Right ventricle myocardium inferior (tissue), 1 donor: Measurements from ENCODE around the gene SLC35B1. TPM values are rescaled to one million over a fixed set of nuclear protein-coding genes. Genes with fewer than 3 reads are reported as not detected.
A peak's percentile ranks its signal among the peaks of the same experiment; 100 is the strongest.

Source experiments
- ATAC-seq: fragments of 200-7000 bp; cut with Tn5 transposase; one replicate; pipeline ENCODE4 v1.9.1; 2020; ENCODE audit warnings: mild to moderate bottlenecking, moderate library complexity
- DNase-seq: peaks from one replicate; pipeline ENCODE4 v3.0.0; 2021; ENCODE audit errors: missing footprints
- intact Hi-C: fragments of 100-400 bp; cut with DNase I; formaldehyde crosslinking; loops from one replicate; pipeline ENCODE4 v1.11.0; 2022
- long read RNA-seq: library from polyadenylated mRNA; unstranded; transcript quantifications from one replicate; pipeline ENCODE4 v2.0.0, GENCODE V29; 2021
- total RNA-seq: library from RNA; stranded (reverse); fragmentation: NEBNext Ultra II Directional; extraction: Animal tissue kit (Norgen Biotek cat#: 25700); gene quantifications from one replicate; pipeline ENCODE4 v1.2.1, GENCODE V29; 2021
- donor health status: DM: no; HTN: yes; CAD: no; lungs with severe emphysema.

The SLC35B1 gene
- 59.3 TPM for total RNA-seq
- long read RNA-seq, transcript SLC35B1-209 (9 exons, 1,320 nt), result minor isoform, 7 of 30 reads
- long read RNA-seq, transcript SLC35B1-220 (9 exons, 1,611 nt), result major isoform, 19 of 30 reads
- long read RNA-seq, partial matches to known transcripts, result 1 of 30 reads
- long read RNA-seq, other reads (novel, unspliced or antisense), result 3 of 30 reads

GRCh38 chr17:49707608-49708514 lies at the start of gene SLC35B1:
TSS of gene SLC35B1 (minus strand) at chr17:49707964. CDS start at chr17:49707833, 131 bp downstream.
- intact Hi-C loops, result loop anchor here (2.0 to 10.0 kb wide), 5 partner anchors 54 to 289 kb away; partner anchors contain the start of genes DLX3, FAM117A and TAC4
- DNase-seq (peak; percentile 100), ATAC-seq (peak; percentile 99)

- intact Hi-C loops, result no loop called here
- no peak for DNase-seq
- peak; percentile 54 for ATAC-seq
Observed at GRCh38 chr17:49757151-49757777, 49.5 kb upstream of the SLC35B1 start.

GRCh38 chr17:49756323-49757150 lies 48.8 kb upstream of the SLC35B1 start:
- ATAC-seq, result peak; percentile 49
- no peak for DNase-seq
- intact Hi-C loops, result no loop called here

GRCh38 chr17:49755663-49756283 lies 48.0 kb upstream of the SLC35B1 start:
- intact Hi-C loops, result no loop called here
- ATAC-seq (no peak), DNase-seq (no peak)

GRCh38 chr17:49753959-49754391 lies 46.2 kb upstream of the SLC35B1 start:
- intact Hi-C loops, result no loop called here
- no peak for DNase-seq
- ATAC-seq, result peak; percentile 78

- intact Hi-C loops, result no loop called here
- ATAC-seq (no peak), DNase-seq (no peak)
Observed at GRCh38 chr17:49752508-49752907, 44.7 kb upstream of the SLC35B1 start.

GRCh38 chr17:49749730-49750129 lies 42.0 kb upstream of the SLC35B1 start:
- intact Hi-C loops, result no loop called here
- ATAC-seq (no peak), DNase-seq (no peak)

GRCh38 chr17:49748791-49749190 lies 41.0 kb upstream of the SLC35B1 start:
- DNase-seq, result no peak
- ATAC-seq, result no peak
- intact Hi-C loops, result no loop called here

GRCh38 chr17:49748223-49748622 lies 40.5 kb upstream of the SLC35B1 start:
- no peak for ATAC-seq
- DNase-seq, result no peak
- intact Hi-C loops, result no loop called here

GRCh38 chr17:49747632-49748031 lies 39.9 kb upstream of the SLC35B1 start:
- intact Hi-C loops, result no loop called here
- no peak for ATAC-seq
- DNase-seq, result no peak

- no peak for ATAC-seq
- no peak for DNase-seq
- intact Hi-C loops, result no loop called here
Observed at GRCh38 chr17:49746791-49747490, 39.2 kb upstream of the SLC35B1 start.

GRCh38 chr17:49745175-49746139 lies 37.7 kb upstream of the SLC35B1 start:
- ATAC-seq, result no peak
- no peak for DNase-seq
- intact Hi-C loops, result no loop called here

GRCh38 chr17:49742166-49742638 lies 34.4 kb upstream of the SLC35B1 start:
- DNase-seq (no peak), ATAC-seq (peak; percentile 59)
- intact Hi-C loops, result no loop called here

- intact Hi-C loops, result no loop called here
- ATAC-seq, result no peak
- no peak for DNase-seq
Observed at GRCh38 chr17:49741692-49742076, 33.9 kb upstream of the SLC35B1 start.

GRCh38 chr17:49741009-49741691 lies 33.4 kb upstream of the SLC35B1 start:
- DNase-seq (no peak), ATAC-seq (peak; percentile 23)
- intact Hi-C loops, result no loop called here

GRCh38 chr17:49739641-49740271 lies 32.0 kb upstream of the SLC35B1 start:
- ATAC-seq, result peak; percentile 65
- intact Hi-C loops, result no loop called here
- DNase-seq, result peak; percentile 93
